GM12864 (cell line): Measurements from ENCODE around the gene HIBADH.

Experiments used
- DNase-seq: peaks from one replicate; pipeline ENCODE4 v3.0.0-alpha.2; 2011; ENCODE audit warnings: low read depth
- H3K4me3 ChIP-seq: 2 replicates; pipeline ENCODE4 v1.5.1; 2011; ENCODE audit warnings: mild to moderate bottlenecking, low read depth, low read length, control low read depth
- CTCF ChIP-seq: IDR thresholded peaks from 2 replicates; pipeline ENCODE4 v1.5.1; 2011; ENCODE audit warnings: low read depth, mild to moderate bottlenecking, moderate library complexity, low read length, control low read depth, inconsistent platforms; ENCODE audit errors: missing control alignments

The HIBADH gene

GRCh38 chr7:27631391-27631790 lies 31.3 kb downstream of the HIBADH start:
- no peak overlapping the region for H3K4me3 ChIP-seq
- DNase-seq: no peak
- no peak for TF ChIP-seq CTCF

- no peak overlapping the region for H3K4me3 ChIP-seq
- no peak for DNase-seq
- TF ChIP-seq CTCF: no peak
These were observed 35.5 kb downstream of the HIBADH start for GRCh38 chr7:27627146-27627545.

GRCh38 chr7:27619492-27619891 lies 43.2 kb downstream of the HIBADH start:
- no peak for TF ChIP-seq CTCF
- no peak for DNase-seq
- H3K4me3 ChIP-seq: no peak overlapping the region

GRCh38 chr7:27617651-27618381 lies 44.9 kb downstream of the HIBADH start:
- TF ChIP-seq CTCF: no peak
- H3K4me3 ChIP-seq: no peak overlapping the region
- DNase-seq: no peak

GRCh38 chr7:27616914-27617548 lies 45.7 kb downstream of the HIBADH start:
- H3K4me3 ChIP-seq: no peak overlapping the region
- no peak for DNase-seq
- TF ChIP-seq CTCF: no peak

GRCh38 chr7:27616186-27616491 lies 46.5 kb downstream of the HIBADH start:
- no peak for DNase-seq
- TF ChIP-seq CTCF: no peak
- H3K4me3 ChIP-seq: no peak overlapping the region

- TF ChIP-seq CTCF: no peak
- no peak overlapping the region for H3K4me3 ChIP-seq
- DNase-seq: no peak
These were observed 47.1 kb downstream of the HIBADH start for GRCh38 chr7:27615420-27616185.
